ENCODE results near the gene C1orf159. TPM values are rescaled to one million over a fixed set of nuclear protein-coding genes. Genes with fewer than 3 reads are reported as not detected.
A peak's percentile ranks its signal among the peaks of the same experiment; 100 is the strongest.

Gene C1orf159
- total RNA-seq, 1 donor from 2014 or later, result 9.7 TPM

- Histone ChIP-seq H3K36me3 (no peaks in the 10 kb centered on the region), H3K27me3 (peaks cover 17% of the 10 kb centered on the region), H3K9me3 (no peaks in the 10 kb centered on the region), H3K4me3 (no peak overlapping the region), H3K27ac (no peak overlapping the region), H3K4me1 (peaks cover 9% of the 10 kb centered on the region)
- DNase-seq, result peak; percentile 61
- ATAC-seq, result no peak
- intact Hi-C loops (cut with DNase I), result no loop called here
- no peak for TF ChIP-seq CTCF (IDR thresholded peaks at IDR 0.05)
Measured at GRCh38 chr1:1075148-1075935, 40.5 kb downstream of the C1orf159 start.

- H3K9me3 ChIP-seq, result no peaks in the 10 kb centered on the region
- TF ChIP-seq CTCF (IDR thresholded peaks at IDR 0.05), result no peak
- peaks cover 21% of the 10 kb centered on the region for H3K27me3 ChIP-seq
- no peaks in the 10 kb centered on the region for H3K36me3 ChIP-seq
- no peak overlapping the region for H3K4me3 ChIP-seq
- H3K27ac ChIP-seq, result no peak overlapping the region
- no peak for ATAC-seq
- peak; percentile 63 for DNase-seq
- intact Hi-C loops (cut with DNase I), result no loop called here
- H3K4me1 ChIP-seq, result peaks cover 6% of the 10 kb centered on the region
Measured at GRCh38 chr1:1074631-1075147, 41.2 kb downstream of the C1orf159 start.

GRCh38 chr1:1073743-1074587 lies 41.9 kb downstream of the C1orf159 start, which contains the start of gene RNF223:
Gene RNF223, minus strand, starts transcription at chr1:1074306. Its CDS starts 1,740 bp downstream, at chr1:1072566.
- DNase-seq, result peak; percentile 85
- ATAC-seq, result peak; percentile 76
- no peak for TF ChIP-seq CTCF (IDR thresholded peaks at IDR 0.05)
- intact Hi-C loops (cut with DNase I), result no loop called here
- Histone ChIP-seq H3K36me3 (no peaks in the 10 kb centered on the region), H3K27me3 (peaks cover 26% of the 10 kb centered on the region), H3K9me3 (no peaks in the 10 kb centered on the region), H3K27ac (no peak within 1 kb of the TSS), H3K4me1 (peaks cover 6% of the 10 kb centered on the region), H3K4me3 (no peak within 1 kb of the TSS)

- Histone ChIP-seq H3K27ac (no peak overlapping the region), H3K4me3 (no peak overlapping the region), H3K9me3 (no peaks in the 10 kb centered on the region), H3K4me1 (peaks cover 6% of the 10 kb centered on the region), H3K36me3 (no peaks in the 10 kb centered on the region), H3K27me3 (peaks cover 29% of the 10 kb centered on the region)
- intact Hi-C loops (cut with DNase I), result no loop called here
- ATAC-seq (no peak), DNase-seq (peak; percentile 61)
- TF ChIP-seq CTCF (IDR thresholded peaks at IDR 0.05), result no peak
Measured at GRCh38 chr1:1072849-1073742, 42.8 kb downstream of the C1orf159 start.

- no peak overlapping the region for H3K27ac ChIP-seq
- no peak for ATAC-seq
- TF ChIP-seq CTCF (IDR thresholded peaks at IDR 0.05), result no peak
- no peak for DNase-seq
- H3K4me3 ChIP-seq, result no peak overlapping the region
- intact Hi-C loops (cut with DNase I), result no loop called here
- H3K4me1 ChIP-seq, result peaks cover 6% of the 10 kb centered on the region
- H3K36me3 ChIP-seq, result no peaks in the 10 kb centered on the region
- no peaks in the 10 kb centered on the region for H3K9me3 ChIP-seq
- H3K27me3 ChIP-seq, result peaks cover 36% of the 10 kb centered on the region
Measured at GRCh38 chr1:1072299-1072848, 43.5 kb downstream of the C1orf159 start.

All from upper lobe of right lung (tissue), 1 donor.